ENCODE measurements around the gene ABCA3.

ABCA3 gene

DNA sequence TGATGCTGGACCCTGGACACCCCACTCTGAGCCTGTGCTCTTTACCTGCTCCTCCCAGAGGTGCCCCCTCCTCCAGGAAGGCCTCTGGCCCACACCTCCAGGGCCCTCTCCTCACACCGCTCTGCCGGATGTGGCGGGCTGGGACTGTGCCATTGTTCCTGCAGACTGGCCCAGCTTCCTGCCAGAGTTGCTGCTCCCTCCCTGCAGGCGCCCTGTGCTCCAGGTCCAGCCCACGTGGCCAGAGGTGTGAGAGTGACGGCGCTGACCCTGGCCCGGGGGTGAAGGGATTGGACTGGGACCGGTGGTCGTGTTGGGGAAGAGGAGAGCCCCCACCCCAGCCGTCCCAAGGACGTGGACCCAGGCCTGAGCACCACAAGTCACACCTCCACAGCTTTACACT lies 111.4 kb downstream of the ABCA3 start:
- no peak for TF ChIP-seq ZNF274 (IDR thresholded peaks at IDR 0.05; ENCODE audit: low read depth, low read length)
- H3K4me3 ChIP-seq (ENCODE audit: low read length): no peak overlapping the region

DNA sequence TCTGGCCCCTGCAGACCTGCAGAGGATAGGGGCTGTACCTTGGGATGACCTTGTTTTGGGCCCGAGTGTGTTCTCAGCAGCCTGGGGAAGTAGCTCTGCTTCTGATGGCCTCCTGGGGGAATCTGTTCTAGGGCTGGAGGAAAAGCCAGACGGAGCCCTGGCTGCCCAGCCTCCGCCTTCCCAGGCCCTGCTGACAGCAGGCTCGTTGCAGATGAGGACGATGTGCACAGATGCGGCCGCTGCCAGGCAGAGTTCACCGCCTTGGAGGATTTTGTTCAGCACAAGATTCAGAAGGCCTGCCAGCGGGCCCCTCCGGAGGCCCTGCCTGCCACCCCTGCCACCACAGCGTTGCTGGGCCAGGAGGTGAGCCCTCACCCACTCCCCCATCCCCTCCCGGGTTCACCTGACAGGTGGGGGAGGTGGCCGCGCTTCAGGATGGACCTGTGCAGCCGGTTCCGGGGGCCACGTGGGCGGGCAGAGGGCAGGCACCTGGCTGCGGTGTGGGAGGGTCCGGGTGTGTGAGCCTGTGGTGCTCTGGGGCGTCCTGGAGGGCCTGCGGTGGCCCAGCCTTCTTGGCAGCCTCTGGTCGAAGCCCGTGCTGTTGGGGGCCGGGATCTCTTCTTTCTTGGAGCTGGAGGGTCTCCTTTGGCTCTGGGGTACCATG lies 112.2 kb downstream of the ABCA3 start:
- TF ChIP-seq ZNF274 (IDR thresholded peaks at IDR 0.05; ENCODE audit: low read depth, low read length): no peak

DNA sequence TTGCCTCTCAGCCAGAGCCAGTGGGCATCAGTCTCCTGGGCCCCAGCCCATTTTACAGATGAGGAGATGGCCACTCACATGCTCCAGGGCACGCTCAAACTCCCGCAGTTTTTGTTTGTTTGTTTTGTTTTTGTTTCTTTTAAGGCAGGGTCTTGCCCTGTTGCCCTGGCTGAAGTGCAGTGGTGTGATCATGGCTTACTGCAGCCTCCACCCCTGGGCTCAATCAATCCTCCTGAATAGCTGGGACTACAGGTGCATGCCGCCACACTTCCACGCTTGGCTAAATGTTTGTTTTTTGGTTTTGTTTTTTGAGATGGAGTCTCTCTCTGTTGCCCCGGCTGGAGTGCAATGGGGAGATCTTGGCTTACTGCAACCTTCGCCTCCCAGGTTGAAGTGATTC lies 113.6 kb downstream of the ABCA3 start:
- no peak for TF ChIP-seq ZNF274 (IDR thresholded peaks at IDR 0.05; ENCODE audit: low read depth, low read length)
- no peak overlapping the region for H3K4me3 ChIP-seq (ENCODE audit: low read length)

More for the DNA sequence above, 112.2 kb downstream of the ABCA3 start:
- no peak overlapping the region for H3K4me3 ChIP-seq (ENCODE audit: low read length)

DNA sequence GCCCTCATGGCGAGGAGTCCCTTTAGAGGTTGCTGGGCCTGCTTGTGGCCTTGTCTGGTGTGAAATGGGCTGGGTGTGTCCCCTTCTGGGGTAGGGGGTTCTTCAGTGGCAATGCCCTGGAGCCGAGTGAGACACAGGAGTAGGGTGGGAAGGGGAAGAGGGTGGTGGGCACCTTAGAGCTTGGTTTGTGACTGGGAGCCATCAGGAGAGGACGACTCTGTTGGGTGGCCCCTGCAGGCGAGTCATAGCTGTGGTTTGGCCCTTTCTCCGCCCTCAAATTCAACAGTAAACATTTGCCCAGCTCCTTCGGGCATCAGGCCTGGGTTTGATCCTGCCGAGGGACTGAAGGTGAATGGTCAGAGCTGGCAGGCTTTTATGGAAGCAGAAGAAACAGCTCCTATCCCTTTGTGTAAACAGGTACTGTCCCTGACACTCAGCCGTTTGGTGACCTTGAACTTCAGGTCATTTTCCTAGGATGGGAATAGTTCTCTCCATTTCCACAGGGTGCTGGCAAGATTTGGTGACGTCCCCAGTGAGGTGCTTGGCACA lies 114.2 kb downstream of the ABCA3 start:
- no peak overlapping the region for H3K4me3 ChIP-seq (ENCODE audit: low read length)
- TF ChIP-seq ZNF274 (IDR thresholded peaks at IDR 0.05; ENCODE audit: low read depth, low read length): no peak

All from GM08714 (cell line).